ENCODE results near the gene BCAT1.

Gene BCAT1

DNA sequence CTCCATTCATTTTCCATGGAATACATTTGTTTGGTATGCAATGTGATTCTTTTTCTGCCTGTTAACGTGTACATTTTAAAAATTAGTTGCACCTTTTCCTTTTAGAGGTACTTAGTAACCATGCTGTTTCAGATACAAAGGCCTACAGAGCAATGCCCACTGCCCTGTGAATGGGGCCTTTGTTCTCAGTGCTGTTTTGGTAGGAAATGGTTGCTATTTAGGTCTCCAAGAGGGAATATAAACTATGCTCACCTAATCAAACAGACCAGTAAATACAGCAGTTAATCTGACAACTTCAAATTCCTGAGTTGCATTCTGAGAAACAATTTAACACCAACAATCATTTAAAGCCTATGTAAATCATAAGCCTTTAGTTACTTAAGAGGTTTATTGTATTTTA is 188.7 kb downstream of the BCAT1 start:
- H3K27me3 Mint-ChIP-seq (ENCODE audit: low read depth): no peaks in the 10 kb centered on the region
- peak overlapping the region; percentile 8 to 66 (median 49) for H3K27ac Mint-ChIP-seq
- H3K9me3 Mint-ChIP-seq: peaks cover 2% of the 10 kb centered on the region
- no peak overlapping the region for H3K4me3 Mint-ChIP-seq
- H3K36me3 Mint-ChIP-seq (ENCODE audit: low read depth): no peaks in the 10 kb centered on the region
- TF ChIP-seq, protein P1, sequence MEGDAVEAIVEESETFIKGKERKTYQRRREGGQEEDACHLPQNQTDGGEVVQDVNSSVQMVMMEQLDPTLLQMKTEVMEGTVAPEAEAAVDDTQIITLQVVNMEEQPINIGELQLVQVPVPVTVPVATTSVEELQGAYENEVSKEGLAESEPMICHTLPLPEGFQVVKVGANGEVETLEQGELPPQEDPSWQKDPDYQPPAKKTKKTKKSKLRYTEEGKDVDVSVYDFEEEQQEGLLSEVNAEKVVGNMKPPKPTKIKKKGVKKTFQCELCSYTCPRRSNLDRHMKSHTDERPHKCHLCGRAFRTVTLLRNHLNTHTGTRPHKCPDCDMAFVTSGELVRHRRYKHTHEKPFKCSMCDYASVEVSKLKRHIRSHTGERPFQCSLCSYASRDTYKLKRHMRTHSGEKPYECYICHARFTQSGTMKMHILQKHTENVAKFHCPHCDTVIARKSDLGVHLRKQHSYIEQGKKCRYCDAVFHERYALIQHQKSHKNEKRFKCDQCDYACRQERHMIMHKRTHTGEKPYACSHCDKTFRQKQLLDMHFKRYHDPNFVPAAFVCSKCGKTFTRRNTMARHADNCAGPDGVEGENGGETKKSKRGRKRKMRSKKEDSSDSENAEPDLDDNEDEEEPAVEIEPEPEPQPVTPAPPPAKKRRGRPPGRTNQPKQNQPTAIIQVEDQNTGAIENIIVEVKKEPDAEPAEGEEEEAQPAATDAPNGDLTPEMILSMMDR (IDR thresholded peaks at IDR 0.05; ENCODE audit: unreplicated experiment in 3 of 3): no peak
- peaks cover 13% of the 10 kb centered on the region for H3K4me1 Mint-ChIP-seq
